Mucosa of stomach (tissue), 1 donor: ENCODE data around the gene RRAD.
"Not testable (repeated sequence)": the region's sequence is repeated elsewhere in the genome, so short reads cannot be mapped to it uniquely, and the experiment has no call there.

ENCODE experiments used
- H3K27me3 ChIP-seq: one replicate; pipeline ENCODE4 v1.7.0; 2013; ENCODE audit warnings: mild to moderate bottlenecking, low read length; ENCODE audit not compliant: control insufficient read depth, insufficient read depth
- H3K36me3 ChIP-seq: one replicate; pipeline ENCODE4 v1.7.0; 2013; ENCODE audit warnings: low read length; ENCODE audit not compliant: control insufficient read depth, insufficient read depth
- H3K4me1 ChIP-seq: one replicate; pipeline ENCODE4 v1.7.0; 2013; ENCODE audit warnings: mild to moderate bottlenecking, low read length; ENCODE audit not compliant: control insufficient read depth, insufficient read depth
- H3K4me3 ChIP-seq: one replicate; pipeline ENCODE4 v1.7.0; 2013; ENCODE audit warnings: low read length
- H3K9ac ChIP-seq: one replicate; pipeline ENCODE4 v1.7.0; 2013; ENCODE audit warnings: mild to moderate bottlenecking, low read length, moderate library complexity
- H3K9me3 ChIP-seq: one replicate; pipeline ENCODE4 v1.7.0; 2013; ENCODE audit warnings: mild to moderate bottlenecking, low read length, moderate library complexity; ENCODE audit not compliant: control insufficient read depth
- donor health status: Pancreatic carcinoma.

RRAD gene

DNA sequence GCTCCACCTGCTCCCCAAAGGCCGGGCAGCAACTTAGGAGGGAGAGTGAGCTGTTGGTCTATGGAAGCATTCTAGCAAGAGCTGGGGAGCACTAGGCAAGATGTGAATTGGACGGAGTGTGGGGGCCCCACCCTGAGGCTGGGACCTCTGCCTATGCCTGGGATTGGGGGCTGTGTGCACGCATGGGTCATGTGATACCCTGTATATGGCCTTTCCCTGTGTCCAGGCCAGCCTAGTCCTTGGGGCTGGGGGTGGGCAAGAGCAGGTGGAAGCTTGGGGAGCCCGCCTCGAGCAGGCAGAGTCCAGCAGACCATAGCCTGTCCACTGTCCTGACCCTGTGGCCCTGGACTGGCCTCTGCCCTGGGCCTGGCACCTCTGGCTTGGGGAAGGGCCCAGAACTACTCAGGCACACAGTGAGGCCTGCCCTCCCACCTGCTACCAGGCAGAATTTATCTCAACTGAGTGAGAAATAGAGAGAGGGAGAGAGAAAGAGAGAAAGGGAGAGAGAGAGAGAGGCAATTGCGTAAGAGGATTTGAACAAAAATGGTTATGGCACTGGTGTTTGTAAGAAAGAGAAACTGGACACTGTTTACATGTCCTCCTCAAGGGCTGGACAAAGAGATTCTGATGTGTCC is 25.9 kb downstream of the RRAD start:
- Histone ChIP-seq H3K4me3 (no peak overlapping the region), H3K27me3 (no peaks in the 10 kb centered on the region), H3K9ac (peak overlapping the region; percentile 71), H3K9me3 (no peaks in the 10 kb centered on the region), H3K4me1 (peaks cover 54% of the 10 kb centered on the region), H3K36me3 (no peaks in the 10 kb centered on the region)

DNA sequence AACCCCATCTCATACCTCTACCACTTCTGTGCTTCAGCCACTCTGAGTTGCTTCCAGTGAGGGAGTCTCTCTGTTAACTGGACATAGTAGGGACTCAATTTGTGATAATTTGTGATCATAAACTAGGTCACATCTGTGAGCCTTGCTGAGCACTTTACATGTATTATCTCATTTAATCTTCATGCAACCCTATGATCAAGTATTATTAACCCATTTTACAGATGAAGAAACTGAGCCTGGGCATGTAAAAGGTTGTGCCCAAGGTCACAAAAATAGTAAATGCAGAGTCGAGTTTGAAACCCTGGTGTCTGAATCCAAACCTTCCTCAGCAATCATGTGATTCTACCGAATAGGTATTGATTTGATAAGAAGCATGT is 26.4 kb downstream of the RRAD start:
- Histone ChIP-seq H3K4me3 (no peak overlapping the region), H3K36me3 (no peaks in the 10 kb centered on the region), H3K4me1 (peaks cover 51% of the 10 kb centered on the region), H3K9ac (no peak overlapping the region), H3K9me3 (no peaks in the 10 kb centered on the region), H3K27me3 (no peaks in the 10 kb centered on the region)

DNA sequence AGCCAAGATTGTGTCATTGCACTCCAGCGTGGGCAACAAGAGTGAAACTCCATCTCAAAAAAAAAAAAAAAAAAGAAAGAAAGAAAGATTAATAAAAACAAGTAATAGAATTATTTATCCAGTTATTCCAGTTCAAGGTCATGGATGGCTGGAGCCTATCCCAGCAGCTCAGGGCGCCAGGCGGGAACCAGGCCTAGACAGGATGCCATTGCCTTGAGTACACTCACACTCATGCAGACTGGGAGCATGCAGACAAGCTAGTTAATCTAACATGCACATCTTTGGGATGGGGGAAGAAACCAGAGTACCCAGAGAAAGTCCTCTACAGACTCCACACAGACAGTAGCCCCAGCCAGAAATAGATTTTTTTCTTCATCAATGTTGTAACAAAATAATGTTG is 27.1 kb downstream of the RRAD start:
- Histone ChIP-seq H3K4me1 (peaks cover 44% of the 10 kb centered on the region), H3K36me3 (no peaks in the 10 kb centered on the region), H3K9me3 (no peaks in the 10 kb centered on the region), H3K4me3 (no peak overlapping the region), H3K27me3 (no peaks in the 10 kb centered on the region), H3K9ac (no peak overlapping the region)

DNA sequence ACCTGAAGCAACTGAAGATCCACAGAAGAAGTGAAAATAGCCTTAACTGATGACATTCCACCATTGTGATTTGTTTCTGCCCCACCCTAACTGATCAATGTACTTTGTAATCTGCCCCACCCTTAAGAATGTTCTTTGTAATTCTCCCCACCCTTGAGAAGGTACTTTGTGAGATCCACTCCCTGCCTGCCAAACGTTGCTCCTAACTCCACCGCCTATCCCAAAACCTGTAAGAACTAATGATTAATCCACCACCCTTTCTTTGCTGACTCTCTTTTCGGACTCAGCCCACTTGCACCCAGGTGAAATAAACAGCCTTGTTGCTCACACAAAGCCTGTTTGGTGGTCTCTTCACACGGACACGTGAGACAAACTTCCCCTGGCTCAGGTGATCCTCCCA is 28.7 kb downstream of the RRAD start:
- H3K27me3 ChIP-seq, H3K36me3 ChIP-seq, H3K9me3 ChIP-seq, H3K4me3 ChIP-seq, H3K9ac ChIP-seq: not testable (repeated sequence)
- peaks cover 44% of the 10 kb centered on the region for H3K4me1 ChIP-seq

DNA sequence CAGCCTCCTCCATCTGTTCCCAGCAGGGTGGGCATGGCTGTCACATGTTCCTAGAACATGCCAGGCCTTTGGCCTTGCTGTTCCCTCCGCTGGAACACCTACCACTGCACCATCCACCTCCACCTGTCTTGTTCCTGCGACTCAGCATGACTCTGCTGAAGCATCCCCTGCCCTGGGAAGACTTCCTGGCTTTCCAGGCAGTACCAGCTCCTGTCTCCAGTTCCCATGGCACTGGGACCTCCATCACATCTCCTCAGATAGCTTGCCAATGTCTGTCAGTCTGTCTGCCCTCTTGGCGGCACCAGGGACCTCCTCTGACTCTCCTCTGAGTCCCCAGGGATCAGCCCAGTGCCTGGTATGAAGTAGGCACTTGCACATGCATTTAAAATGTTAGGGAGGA is 29.3 kb downstream of the RRAD start:
- H3K9ac ChIP-seq, result no peak overlapping the region
- peaks cover 40% of the 10 kb centered on the region for H3K4me1 ChIP-seq
- H3K36me3 ChIP-seq, result no peaks in the 10 kb centered on the region

DNA sequence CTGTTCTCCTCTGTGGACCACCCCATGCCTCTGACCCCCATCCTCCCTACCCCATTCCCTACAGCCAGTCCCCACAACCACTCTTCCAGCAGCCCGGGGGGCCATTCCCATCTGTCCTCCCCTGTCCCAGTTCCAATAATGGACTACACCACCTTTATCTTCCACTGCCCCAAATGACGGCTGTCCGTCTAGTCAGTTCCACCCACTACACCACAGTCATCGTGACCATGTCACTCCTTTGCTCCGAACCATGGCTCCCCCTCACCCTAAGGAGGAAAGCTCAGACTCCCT is 29.7 kb downstream of the RRAD start:
- Histone ChIP-seq H3K27me3 (no peaks in the 10 kb centered on the region), H3K4me1 (peaks cover 36% of the 10 kb centered on the region), H3K4me3 (no peak overlapping the region), H3K9ac (no peak overlapping the region), H3K36me3 (no peaks in the 10 kb centered on the region), H3K9me3 (no peaks in the 10 kb centered on the region)

More for the DNA sequence above, 29.3 kb downstream of the RRAD start:
- Histone ChIP-seq H3K4me3 (no peak overlapping the region), H3K27me3 (no peaks in the 10 kb centered on the region), H3K9me3 (no peaks in the 10 kb centered on the region)

DNA sequence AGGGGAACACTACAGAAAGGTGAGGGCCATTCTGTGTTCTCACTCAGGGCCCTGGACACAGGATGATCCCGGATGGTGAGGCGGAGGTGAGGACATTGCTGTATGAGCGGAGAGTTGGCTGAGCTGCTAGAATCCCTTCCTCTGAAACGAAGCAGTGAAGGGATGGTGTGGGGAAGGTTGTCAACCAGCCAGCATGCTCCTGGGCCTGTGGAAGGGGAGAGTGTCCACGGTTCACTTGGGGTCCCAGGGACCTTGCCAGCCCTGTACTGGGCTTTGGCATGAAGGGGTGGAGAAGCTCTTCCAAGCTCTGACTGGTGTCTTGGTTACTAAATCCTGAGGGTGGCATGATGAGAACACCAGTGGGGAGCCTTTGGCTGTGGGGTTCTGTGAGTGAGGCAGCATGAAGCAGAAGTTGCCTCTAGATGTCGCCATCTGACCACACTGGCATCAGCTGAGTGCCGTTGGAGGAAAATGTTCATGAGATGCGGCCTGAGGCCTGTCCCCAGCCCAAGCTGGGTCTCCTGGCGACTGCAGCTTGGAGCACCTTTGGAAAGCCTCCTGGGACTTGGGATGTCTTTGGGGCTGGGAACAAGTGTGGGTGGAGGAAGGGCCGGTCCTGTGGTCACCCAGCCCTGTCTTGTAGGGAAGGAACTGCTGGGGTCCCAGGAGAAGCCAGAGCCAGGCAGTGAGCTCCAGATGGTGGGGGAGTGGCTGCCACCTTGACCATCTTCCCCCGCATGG is 30.2 kb downstream of the RRAD start:
- H3K4me1 ChIP-seq, result peaks cover 31% of the 10 kb centered on the region
- no peaks in the 10 kb centered on the region for H3K36me3 ChIP-seq
- no peaks in the 10 kb centered on the region for H3K27me3 ChIP-seq
- H3K9me3 ChIP-seq, result no peaks in the 10 kb centered on the region
- H3K4me3 ChIP-seq, result no peak overlapping the region
- no peak overlapping the region for H3K9ac ChIP-seq

DNA sequence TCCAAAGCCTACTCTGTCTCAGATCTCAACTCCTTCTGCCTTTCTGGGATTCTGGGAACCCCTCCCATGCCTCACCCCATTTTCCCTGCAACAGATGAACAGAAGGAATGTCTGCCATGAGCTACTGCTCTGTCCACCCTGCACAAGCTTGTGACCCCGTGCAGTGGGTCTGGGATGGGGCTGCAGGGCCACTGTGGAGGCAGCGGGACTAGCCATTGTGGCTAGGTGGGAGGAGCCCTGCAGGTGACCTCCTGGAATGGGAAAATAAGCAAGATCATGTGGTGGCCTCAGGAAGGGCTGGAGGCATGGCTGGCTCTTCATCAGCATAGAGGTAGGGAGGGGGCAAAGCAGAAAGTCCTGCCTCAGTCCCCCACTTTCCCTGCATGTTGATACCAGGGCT is 31.3 kb downstream of the RRAD start:
- no peaks in the 10 kb centered on the region for H3K27me3 ChIP-seq
- peaks cover 21% of the 10 kb centered on the region for H3K4me1 ChIP-seq
- H3K36me3 ChIP-seq, result no peaks in the 10 kb centered on the region
- no peaks in the 10 kb centered on the region for H3K9me3 ChIP-seq
- no peak overlapping the region for H3K9ac ChIP-seq
- H3K4me3 ChIP-seq, result no peak overlapping the region

DNA sequence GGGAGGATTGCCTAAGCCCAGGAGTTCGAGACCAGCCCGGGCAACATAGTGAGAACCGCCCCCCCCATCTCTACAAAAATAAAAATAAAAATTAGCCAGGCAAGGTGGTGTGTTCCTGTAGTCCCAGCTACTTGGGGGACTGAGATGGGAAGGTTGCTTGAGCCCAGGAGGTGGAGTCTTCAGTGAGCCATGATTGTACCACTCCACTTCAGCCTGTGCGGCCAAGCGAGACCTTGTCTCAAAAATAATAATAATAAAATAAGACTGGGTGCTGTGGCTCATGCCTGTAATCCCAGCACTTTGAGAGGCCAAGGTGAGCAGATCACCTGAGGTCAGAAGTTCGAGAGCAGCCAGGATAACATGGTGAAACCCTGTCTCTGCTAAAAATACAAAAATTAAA is 33.5 kb downstream of the RRAD start:
- Histone ChIP-seq H3K36me3 (peaks cover 6% of the 10 kb centered on the region), H3K9ac (no peak overlapping the region), H3K4me1 (peaks cover 14% of the 10 kb centered on the region), H3K4me3 (no peak overlapping the region), H3K27me3 (no peaks in the 10 kb centered on the region), H3K9me3 (no peaks in the 10 kb centered on the region)

DNA sequence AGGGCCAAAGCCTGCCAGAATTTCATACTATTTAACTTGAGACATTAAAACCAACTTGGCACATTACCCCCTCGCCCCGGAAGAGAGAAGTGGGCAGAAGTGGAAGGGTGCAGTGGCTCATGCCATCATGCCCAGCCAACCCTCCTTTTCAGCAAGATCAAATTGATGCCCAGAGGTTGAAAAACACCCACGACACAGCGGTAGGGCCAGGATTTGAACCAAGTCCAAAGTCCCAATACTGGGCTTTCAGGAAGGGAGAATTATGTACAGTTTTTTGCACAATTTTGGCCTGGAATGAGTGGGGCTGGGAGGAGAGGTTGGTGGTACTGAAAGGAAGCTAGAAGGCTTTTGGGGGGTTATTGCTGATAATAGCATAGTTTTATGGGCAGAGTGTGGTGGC is 34.0 kb downstream of the RRAD start:
- Histone ChIP-seq H3K36me3 (peaks cover 9% of the 10 kb centered on the region), H3K4me3 (no peak overlapping the region), H3K27me3 (no peaks in the 10 kb centered on the region), H3K9ac (no peak overlapping the region), H3K9me3 (no peaks in the 10 kb centered on the region), H3K4me1 (peaks cover 12% of the 10 kb centered on the region)

DNA sequence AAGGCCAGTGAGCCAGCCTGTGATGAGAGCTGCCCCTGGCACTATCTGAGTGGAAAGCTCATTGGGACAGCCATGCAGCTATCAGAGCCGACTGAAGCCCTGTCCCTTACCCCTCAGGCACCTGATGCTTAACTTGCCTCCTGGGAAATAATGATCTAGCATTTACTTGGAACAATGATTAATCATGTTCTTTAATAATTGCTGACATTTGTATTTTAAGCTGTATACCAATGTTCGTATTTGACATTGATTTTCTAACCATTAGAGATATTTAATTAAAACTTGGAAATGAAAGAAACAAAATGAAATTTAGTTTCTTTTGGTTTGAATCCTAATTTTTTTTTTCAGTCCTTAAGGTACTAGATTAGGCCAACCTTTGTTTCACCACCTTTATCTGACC is 34.5 kb downstream of the RRAD start:
- Histone ChIP-seq H3K36me3 (peaks cover 9% of the 10 kb centered on the region), H3K4me3 (no peak overlapping the region), H3K4me1 (peaks cover 7% of the 10 kb centered on the region), H3K9ac (no peak overlapping the region), H3K9me3 (no peaks in the 10 kb centered on the region), H3K27me3 (no peaks in the 10 kb centered on the region)

DNA sequence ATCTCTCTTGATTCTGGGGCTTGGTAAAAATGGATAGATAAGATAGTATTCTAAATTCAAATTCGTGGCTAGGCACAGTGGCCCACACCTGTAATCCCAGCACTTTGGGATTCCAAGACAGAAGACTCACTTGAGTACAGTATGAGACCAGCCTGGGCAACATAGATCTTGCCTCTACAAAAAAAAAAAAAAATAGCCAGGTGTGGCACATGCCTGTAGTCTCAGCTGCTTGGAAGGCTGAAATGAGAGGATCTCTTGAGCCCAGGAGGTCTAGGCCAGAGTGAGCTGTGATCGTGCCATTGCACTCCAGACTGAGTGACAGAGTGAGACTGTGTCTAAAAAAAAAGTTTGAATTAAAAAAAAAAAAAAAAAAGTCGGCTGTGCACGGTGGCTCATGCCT is 35.7 kb downstream of the RRAD start:
- no peak overlapping the region for H3K9ac ChIP-seq
- no peaks in the 10 kb centered on the region for H3K4me1 ChIP-seq
- H3K27me3 ChIP-seq, result no peaks in the 10 kb centered on the region
- H3K9me3 ChIP-seq, result no peaks in the 10 kb centered on the region
- H3K36me3 ChIP-seq, result peaks cover 9% of the 10 kb centered on the region
- no peak overlapping the region for H3K4me3 ChIP-seq
